Left renal cortex interstitium (tissue), 4 donors: Measurements from ENCODE around the gene TIMMDC1. TPM values are rescaled to one million over a fixed set of nuclear protein-coding genes. Genes with fewer than 3 reads are reported as not detected.
"Not testable (repeated sequence)": the region's sequence is repeated elsewhere in the genome, so short reads cannot be mapped to it uniquely, and the experiment has no call there.

Experiments
- DNase-seq, 4 donors: peaks; one replicate each; pipeline ENCODE4 v3.0.0-alpha.2; 2013; ENCODE audit warnings: low read depth in 4 of 4, low spot score in 2 of 4, missing footprints in 1 of 4
- polyA plus RNA-seq, 4 donors: library from polyadenylated mRNA; unstranded; fragments of 120-200 nt; gene quantifications; one replicate each; pipeline ENCODE4 v1.2.1, GENCODE V29; 2013; ENCODE audit not compliant: insufficient read length in 4 of 4

TIMMDC1 gene
- polyA plus RNA-seq, 4 donors, result 101 to 113 (median 106) TPM

- DNase-seq, result no peak
Measured at GRCh38 chr3:119508172-119508845, 10.0 kb downstream of the TIMMDC1 start.

DNA sequence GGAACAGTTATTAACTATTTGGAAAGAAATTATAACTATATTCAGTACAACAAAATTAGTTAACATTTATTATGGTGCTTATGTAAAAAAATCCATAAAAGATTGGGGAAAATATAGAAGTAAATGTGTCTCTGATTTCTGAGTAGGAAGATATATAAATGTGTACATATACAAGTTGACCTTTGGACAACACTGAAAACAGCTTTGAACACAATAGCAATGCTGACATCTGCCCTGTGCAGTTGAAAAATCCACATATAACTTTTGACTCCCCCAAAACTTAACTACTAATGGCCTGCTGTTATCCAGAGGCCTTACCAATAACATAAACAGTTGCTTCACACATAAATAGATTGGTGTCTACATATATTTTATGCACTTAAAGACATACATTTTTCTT lies 12.3 kb downstream of the TIMMDC1 start:
- DNase-seq, result no peak

DNA sequence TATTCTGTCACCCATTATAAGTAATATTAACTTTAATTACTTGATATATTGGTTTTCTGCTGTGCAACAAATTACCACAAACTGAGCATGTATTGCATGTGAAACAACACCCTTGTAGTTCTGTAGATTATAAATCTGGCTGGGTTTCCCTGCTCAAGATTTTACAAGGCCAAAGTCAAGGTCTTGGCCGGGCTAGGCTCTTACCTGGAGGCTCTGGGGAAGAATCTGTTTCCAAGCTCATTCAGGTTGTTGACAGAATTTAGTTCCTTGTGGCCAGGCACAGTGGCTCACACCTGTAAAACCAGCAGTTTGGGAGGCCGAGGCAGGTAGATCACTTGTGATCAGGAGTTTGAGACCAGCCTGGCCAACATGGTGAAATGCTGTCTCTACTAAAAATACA lies 16.3 kb downstream of the TIMMDC1 start:
- DNase-seq, result no peak

DNA sequence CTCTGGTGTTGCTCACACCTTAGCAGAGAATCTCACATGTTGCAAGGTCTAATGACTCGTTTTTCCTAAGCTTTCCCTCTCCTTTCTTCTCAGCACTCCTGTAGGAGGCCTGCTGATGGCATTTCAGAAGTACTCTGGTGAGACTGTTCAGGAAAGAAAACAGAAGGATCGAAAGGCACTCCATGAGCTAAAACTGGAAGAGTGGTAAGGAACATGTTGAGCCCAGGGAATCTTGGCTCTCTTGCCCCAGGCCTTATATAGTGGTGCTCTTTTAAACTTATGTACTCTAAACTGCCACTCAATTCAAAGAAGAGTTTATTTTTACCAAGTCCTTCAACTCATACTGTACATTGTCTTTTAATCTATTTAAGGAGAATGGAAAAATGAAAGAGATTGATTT lies 18.8 kb downstream of the TIMMDC1 start:
- no peak for DNase-seq

DNA sequence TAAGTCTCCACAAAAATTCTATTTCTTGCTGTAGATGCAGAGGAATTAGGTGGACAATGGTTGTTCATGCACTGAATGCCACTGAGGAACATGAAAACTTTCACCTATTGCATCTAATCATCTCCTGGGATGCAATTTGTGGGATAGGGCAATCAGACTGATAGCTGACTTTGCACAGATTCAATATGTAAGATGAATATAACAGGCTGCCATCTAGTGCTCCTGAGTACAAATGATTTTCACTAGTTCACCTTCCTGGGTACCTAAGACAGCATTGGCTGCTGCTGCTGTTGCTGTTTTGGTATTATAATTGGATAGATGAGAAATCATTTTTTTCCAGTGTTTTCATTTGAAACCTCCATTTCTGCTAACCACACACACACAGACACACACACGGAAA lies 19.7 kb downstream of the TIMMDC1 start:
- DNase-seq, result no peak

DNA sequence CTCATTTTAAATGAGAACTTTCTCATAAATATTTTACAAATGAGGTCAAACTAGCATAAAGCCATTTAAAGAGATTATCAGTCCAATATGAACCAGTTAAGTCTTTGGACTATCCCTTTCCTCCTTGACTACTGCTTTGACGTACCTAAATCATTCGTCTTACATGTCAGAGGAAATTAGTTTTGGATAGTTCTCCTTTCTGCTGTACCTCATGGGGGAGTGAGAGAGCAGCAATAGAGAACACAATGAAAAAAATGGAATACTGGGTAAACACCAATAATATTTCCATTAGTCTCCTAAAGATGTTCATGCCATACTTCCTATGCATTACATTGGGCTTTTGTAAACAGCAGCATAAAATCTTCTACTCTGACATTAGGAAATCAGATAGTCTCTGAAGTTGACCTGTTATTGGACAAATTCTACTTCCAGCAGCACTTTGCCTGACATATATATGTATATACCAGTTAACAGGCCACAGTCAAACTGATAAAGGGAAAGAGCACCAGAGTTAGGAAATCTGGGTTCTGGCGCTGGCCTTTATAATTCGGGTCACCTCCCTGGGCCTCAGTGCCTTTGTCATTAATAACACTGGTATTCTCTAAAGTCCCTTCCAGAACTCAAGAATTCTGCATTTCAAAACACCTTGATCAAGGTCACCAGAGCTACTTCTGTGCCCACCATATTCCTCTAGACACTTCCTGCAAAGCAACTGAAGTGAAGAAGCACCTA lies 26.8 kb downstream of the TIMMDC1 start:
- no peak for DNase-seq

- DNase-seq, result no peak
Measured at GRCh38 chr3:119527714-119528113, 29.4 kb downstream of the TIMMDC1 start.

DNA sequence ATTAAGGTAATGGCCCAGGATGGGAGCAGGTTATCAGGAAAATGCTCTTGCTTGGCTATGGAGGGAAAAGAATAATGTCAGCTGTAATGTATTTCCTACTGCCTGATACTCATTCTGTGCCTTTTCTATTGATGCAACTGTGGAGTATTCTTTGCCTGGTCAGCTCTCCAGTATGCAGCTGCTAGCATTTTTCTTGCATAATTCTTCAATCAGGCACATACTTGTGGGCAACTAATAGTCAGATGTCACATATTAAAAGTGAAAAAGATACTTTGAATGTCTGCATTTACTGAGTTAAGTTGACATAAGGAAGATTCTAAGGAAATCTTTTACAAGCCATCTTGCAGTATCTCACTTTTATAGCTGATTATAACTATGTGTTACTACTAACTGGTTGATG lies 31.5 kb downstream of the TIMMDC1 start:
- no peak for DNase-seq

- DNase-seq, result no peak
Measured at GRCh38 chr3:119530456-119530855, 32.1 kb downstream of the TIMMDC1 start.

GRCh38 chr3:119531151-119531550 lies 32.8 kb downstream of the TIMMDC1 start:
- DNase-seq, result no peak

DNA sequence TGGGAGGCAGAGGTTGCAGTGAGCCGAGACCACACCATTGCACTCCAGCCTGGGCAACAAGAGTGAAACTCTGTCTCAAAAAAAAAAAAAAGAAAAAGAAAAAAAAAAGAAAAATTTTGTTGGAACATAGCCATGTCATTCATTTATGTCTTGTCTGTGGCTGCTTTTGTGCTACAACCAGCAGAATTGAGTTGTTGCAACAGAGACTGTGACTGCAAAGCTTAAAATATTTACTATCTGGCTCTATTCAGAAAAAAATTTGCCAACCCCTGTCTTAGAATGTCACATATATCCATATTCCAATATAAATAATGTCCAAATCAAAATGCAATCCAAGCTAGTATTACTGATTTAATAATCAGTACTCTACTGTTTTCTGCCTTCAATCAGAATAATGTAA lies 35.9 kb downstream of the TIMMDC1 start:
- DNase-seq, result no peak

DNA sequence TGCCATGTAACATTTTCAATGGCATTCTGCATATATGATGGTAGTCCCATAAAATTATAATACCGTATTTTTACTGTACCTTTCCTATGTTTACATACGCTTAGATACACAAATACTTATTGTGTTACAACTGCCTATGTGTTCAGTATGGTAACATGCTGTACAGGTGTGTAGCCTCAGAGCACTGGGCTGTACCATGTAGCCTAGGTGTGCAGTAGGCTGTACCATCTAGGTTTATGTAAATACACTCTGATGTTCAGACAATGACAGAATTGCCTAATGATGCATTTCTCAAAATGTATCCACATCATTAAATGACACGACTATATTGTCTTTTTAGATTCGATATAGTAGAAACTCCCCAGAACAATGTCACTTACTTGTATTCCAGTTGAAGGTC lies 38.4 kb downstream of the TIMMDC1 start:
- DNase-seq, result no peak

DNA sequence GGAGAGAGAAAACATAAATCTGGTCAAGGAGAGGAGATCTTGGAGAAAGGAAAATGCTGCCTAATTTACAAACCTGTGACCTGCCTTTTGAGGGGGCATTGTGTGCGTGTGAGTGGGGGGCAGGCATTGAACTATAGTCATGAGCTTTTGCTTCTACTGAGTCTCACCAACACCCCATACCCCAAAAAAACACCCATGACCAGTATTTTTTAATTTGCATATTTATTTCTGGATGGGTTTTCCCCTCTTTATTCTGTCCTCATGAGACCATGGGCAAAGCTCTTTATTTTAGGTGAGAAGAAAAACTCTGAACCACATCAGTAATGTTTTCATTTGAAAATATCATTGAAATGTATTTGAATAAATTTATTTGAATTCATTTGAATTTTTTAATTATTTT lies 40.4 kb downstream of the TIMMDC1 start:
- DNase-seq, result no peak

DNA sequence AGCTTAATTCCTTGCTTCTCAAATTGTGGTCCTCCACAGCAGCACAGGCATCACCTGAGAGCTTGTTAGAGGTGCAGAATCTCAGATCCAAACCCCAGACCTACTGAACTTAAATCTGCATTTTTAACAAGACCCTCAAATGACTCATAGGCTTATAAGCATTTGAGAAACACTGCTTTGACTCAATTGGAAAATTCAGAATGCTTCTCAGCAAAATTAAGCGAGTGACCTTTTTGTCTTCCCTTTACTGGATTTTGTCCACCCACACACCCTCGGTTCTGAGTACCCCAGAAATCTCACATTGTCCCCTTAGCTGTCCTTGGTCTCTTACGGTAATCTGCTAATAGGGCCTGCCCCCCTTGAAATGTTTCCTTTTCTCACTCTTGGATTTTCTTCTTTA lies 43.2 kb downstream of the TIMMDC1 start:
- no peak for DNase-seq

DNA sequence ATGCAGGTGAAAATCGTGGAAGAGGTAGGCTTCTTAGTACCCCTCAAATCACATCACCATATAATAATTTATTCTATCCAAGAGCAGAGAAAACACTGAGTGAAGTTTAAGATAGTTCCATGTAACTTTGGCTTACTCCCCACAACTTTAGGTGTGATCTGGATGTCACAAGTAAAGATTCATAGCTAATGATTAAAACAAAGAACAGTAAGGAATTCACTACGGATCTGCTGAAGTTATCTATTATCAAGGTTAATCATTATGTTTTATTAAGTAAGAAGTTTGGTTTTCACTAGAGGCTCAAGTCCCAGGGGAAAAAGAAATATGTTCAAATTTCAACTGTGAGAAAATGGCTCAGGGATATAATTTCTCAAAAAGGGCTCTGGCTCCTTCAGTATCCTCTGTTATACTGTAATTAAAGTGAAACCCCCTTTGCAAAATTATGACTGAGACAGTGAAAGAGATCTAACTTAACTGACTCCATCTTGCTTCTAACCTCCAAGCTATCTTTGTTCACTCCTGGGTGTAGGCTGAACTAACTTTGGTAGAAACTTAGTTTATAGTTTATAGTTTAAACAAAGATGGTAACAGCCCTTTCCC lies 43.9 kb downstream of the TIMMDC1 start:
- DNase-seq, result no peak

GRCh38 chr3:119543147-119543546 lies 44.8 kb downstream of the TIMMDC1 start:
- no peak for DNase-seq

- DNase-seq, result no peak
Measured at GRCh38 chr3:119547227-119547626, 48.9 kb downstream of the TIMMDC1 start.

DNA sequence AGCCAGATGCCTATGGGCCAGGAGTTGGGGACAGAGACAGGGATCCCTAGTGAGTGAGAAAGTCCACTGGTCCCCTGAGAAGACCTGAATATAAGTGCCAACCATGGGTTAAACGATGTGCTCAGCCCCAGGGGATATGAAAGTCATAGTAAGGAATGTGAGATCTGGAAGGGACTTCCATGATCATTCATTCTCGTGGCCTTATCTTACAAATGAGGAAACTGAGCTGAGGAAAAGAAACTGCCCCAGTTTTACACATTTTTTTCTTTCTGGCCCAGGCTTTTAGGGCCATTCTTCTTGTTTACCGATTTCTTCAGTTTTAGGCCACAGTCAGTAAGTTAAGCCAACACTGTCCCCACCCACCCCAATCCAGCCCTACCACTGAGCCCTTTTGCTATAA lies 50.0 kb downstream of the TIMMDC1 start:
- no peak for DNase-seq

DNA sequence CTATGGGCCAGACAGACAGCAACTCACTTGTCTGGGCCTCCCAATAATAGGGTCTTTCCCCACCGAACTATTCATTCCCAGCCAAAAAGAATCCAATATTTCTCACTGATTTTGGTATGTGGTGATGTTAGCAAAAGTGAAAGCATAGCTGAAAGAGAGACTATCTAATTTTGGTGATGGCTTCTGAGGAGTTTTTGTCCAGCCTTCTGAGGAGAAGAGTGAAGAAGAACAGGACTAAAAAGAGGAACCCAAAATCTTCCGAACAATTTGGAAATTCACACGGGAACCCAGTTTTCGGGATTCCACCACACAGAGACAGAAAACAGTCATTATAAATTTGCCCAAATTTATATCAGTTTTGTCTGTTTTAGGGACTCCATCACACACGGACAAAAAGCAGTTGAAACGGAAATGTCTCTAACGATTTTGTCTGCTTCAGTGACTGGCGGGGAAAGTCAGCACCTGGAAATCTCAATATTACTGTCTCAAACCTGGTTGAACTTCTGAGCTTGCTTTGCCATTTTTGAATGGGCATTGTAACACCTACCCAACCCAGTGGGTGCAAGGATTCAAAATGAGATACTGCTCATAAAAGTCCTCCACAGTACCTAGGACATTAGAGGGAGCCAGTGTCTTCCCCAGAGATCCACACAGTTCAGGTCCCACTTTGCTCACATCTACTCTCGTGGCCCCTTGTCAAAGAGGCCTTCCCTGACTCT lies 52.0 kb downstream of the TIMMDC1 start:
- no peak for DNase-seq

- no peak for DNase-seq
Measured at GRCh38 chr3:119551598-119551997, 53.3 kb downstream of the TIMMDC1 start.

DNA sequence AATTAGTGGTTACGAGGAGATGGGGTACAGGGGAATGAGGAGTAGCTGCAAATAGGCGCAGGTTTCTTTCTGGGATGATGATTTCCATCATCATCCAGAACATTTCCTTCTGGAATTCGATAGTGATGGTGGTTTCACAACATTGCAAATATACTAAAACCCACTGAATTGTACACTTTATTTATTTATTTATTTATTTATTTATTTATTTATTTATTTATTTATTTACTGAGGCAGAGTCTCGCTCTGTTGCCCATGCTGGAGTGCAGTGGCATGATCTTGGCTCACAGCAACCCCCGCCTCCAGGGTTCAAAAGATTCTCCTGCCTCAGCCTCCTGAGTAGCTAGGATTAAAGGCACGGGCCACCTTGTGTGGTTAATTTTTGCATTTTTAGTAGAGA lies 54.6 kb downstream of the TIMMDC1 start:
- not testable (repeated sequence) for DNase-seq
